ENCODE data around the gene RNF13. TPM values are rescaled to one million over a fixed set of nuclear protein-coding genes. Genes with fewer than 3 reads are reported as not detected.
"Not testable (repeated sequence)": the region's sequence is repeated elsewhere in the genome, so short reads cannot be mapped to it uniquely, and the experiment has no call there.

The RNF13 gene
- total RNA-seq, 2 donors from 2014 or later, result 30.6 to 48.0 TPM

GRCh38 chr3:149812165-149812605 lies 830 bp upstream of the RNF13 start:
- H3K9me3 Mint-ChIP-seq, result no peaks in the 10 kb centered on the region
- ATAC-seq (no peak), DNase-seq (ENCODE audit: low spot score) (no peak)
- no peaks in the 10 kb centered on the region for H3K36me3 Mint-ChIP-seq
- peak overlapping the region; percentile 95 to 97 for H3K27ac Mint-ChIP-seq
- peaks cover 35 to 52% of the 10 kb centered on the region in 2 donors for H3K4me1 Mint-ChIP-seq (ENCODE audit: low read depth in 2 of 2)
- H3K27me3 Mint-ChIP-seq, result peaks cover 8 to 9% of the 10 kb centered on the region in 2 donors
- H3K4me3 Mint-ChIP-seq, result peak overlapping the region; percentile 90

GRCh38 chr3:149813367-149814281 lies 609 bp downstream of the RNF13 start:
- Mint-ChIP-seq H3K36me3 (no peaks in the 10 kb centered on the region), H3K27me3 (peaks cover 6 to 7% of the 10 kb centered on the region in 2 donors), H3K4me1 (ENCODE audit: low read depth in 2 of 2) (peaks cover 44 to 60% of the 10 kb centered on the region in 2 donors), H3K27ac (peak overlapping the region; percentile 95 to 97), H3K4me3 (peak overlapping the region; percentile 90), H3K9me3 (no peaks in the 10 kb centered on the region)
- ATAC-seq (no peak), DNase-seq (ENCODE audit: low spot score) (no peak)

- Mint-ChIP-seq H3K27me3 (no peaks in the 10 kb centered on the region), H3K27ac (peak overlapping the region in 1 of 2 donors; percentile 97), H3K9me3 (no peaks in the 10 kb centered on the region), H3K36me3 (no peaks in the 10 kb centered on the region), H3K4me1 (ENCODE audit: low read depth in 2 of 2) (peaks cover 48 to 66% of the 10 kb centered on the region in 2 donors), H3K4me3 (peak overlapping the region; percentile 90)
- DNase-seq (ENCODE audit: low spot score) (no peak), ATAC-seq (no peak)
Observed at GRCh38 chr3:149815321-149815720, 2.3 kb downstream of the RNF13 start.

GRCh38 chr3:149815728-149816127 lies 2.7 kb downstream of the RNF13 start:
- DNase-seq (ENCODE audit: low spot score), result no peak
- Mint-ChIP-seq H3K4me3 (peak overlapping the region; percentile 76), H3K4me1 (ENCODE audit: low read depth in 2 of 2) (peaks cover 48 to 66% of the 10 kb centered on the region in 2 donors), H3K9me3 (no peaks in the 10 kb centered on the region), H3K27ac (peak overlapping the region in 1 of 2 donors; percentile 76), H3K36me3 (no peaks in the 10 kb centered on the region), H3K27me3 (no peaks in the 10 kb centered on the region)
- no peak for ATAC-seq

- H3K4me3 Mint-ChIP-seq, result peak overlapping the region; percentile 76
- no peaks in the 10 kb centered on the region for H3K36me3 Mint-ChIP-seq
- peak overlapping the region; percentile 73 to 76 for H3K27ac Mint-ChIP-seq
- no peaks in the 10 kb centered on the region for H3K9me3 Mint-ChIP-seq
- DNase-seq (ENCODE audit: low spot score) (no peak), ATAC-seq (no peak)
- H3K27me3 Mint-ChIP-seq, result no peaks in the 10 kb centered on the region
- H3K4me1 Mint-ChIP-seq (ENCODE audit: low read depth in 2 of 2), result peaks cover 48 to 72% of the 10 kb centered on the region in 2 donors
Observed at GRCh38 chr3:149816311-149816710, 3.3 kb downstream of the RNF13 start.

GRCh38 chr3:149816986-149817385 lies 4.0 kb downstream of the RNF13 start:
- Mint-ChIP-seq H3K9me3 (no peaks in the 10 kb centered on the region), H3K36me3 (no peaks in the 10 kb centered on the region), H3K4me3 (peak overlapping the region; percentile 76), H3K27ac (peak overlapping the region; percentile 73 to 76), H3K4me1 (ENCODE audit: low read depth in 2 of 2) (peaks cover 52 to 78% of the 10 kb centered on the region in 2 donors), H3K27me3 (no peaks in the 10 kb centered on the region)
- ATAC-seq, result no peak
- DNase-seq (ENCODE audit: low spot score), result no peak

- Mint-ChIP-seq H3K27ac (no peak overlapping the region), H3K4me1 (ENCODE audit: low read depth in 2 of 2) (peaks cover 47 to 68% of the 10 kb centered on the region in 2 donors), H3K4me3 (peak overlapping the region; percentile 18), H3K27me3 (no peaks in the 10 kb centered on the region), H3K9me3 (no peaks in the 10 kb centered on the region), H3K36me3 (no peaks in the 10 kb centered on the region)
- DNase-seq (ENCODE audit: low spot score) (no peak), ATAC-seq (no peak)
Observed at GRCh38 chr3:149819432-149819831, 6.4 kb downstream of the RNF13 start.

GRCh38 chr3:149820183-149820582 lies 7.2 kb downstream of the RNF13 start:
- H3K36me3 Mint-ChIP-seq, result no peaks in the 10 kb centered on the region
- no peak for ATAC-seq
- peaks cover 44 to 61% of the 10 kb centered on the region in 2 donors for H3K4me1 Mint-ChIP-seq (ENCODE audit: low read depth in 2 of 2)
- DNase-seq (ENCODE audit: low spot score), result no peak
- no peaks in the 10 kb centered on the region for H3K27me3 Mint-ChIP-seq
- no peaks in the 10 kb centered on the region for H3K9me3 Mint-ChIP-seq
- H3K4me3 Mint-ChIP-seq, result no peak overlapping the region
- no peak overlapping the region for H3K27ac Mint-ChIP-seq

GRCh38 chr3:149826636-149827035 lies 13.6 kb downstream of the RNF13 start:
- Mint-ChIP-seq H3K27me3 (no peaks in the 10 kb centered on the region), H3K36me3 (peaks cover 10% of the 10 kb centered on the region), H3K9me3 (peaks cover 5% of the 10 kb centered on the region), H3K27ac (no peak overlapping the region), H3K4me1 (ENCODE audit: low read depth in 2 of 2) (peaks cover 27 to 32% of the 10 kb centered on the region in 2 donors), H3K4me3 (no peak overlapping the region)
- ATAC-seq, result no peak
- no peak for DNase-seq (ENCODE audit: low spot score)

GRCh38 chr3:149828390-149828789 lies 15.4 kb downstream of the RNF13 start:
- no peak overlapping the region for H3K27ac Mint-ChIP-seq
- ATAC-seq, result no peak
- H3K27me3 Mint-ChIP-seq, result no peaks in the 10 kb centered on the region
- peaks cover 7% of the 10 kb centered on the region for H3K9me3 Mint-ChIP-seq
- no peak for DNase-seq (ENCODE audit: low spot score)
- H3K4me3 Mint-ChIP-seq, result no peak overlapping the region
- H3K4me1 Mint-ChIP-seq (ENCODE audit: low read depth in 2 of 2), result peaks cover 19 to 23% of the 10 kb centered on the region in 2 donors
- H3K36me3 Mint-ChIP-seq, result peaks cover 26% of the 10 kb centered on the region

- peaks cover 32% of the 10 kb centered on the region for H3K36me3 Mint-ChIP-seq
- H3K4me3 Mint-ChIP-seq; H3K27ac Mint-ChIP-seq; H3K27me3 Mint-ChIP-seq; DNase-seq (ENCODE audit: low spot score); ATAC-seq: not testable (repeated sequence)
- H3K9me3 Mint-ChIP-seq, result peaks cover 11% of the 10 kb centered on the region
- H3K4me1 Mint-ChIP-seq (ENCODE audit: low read depth in 2 of 2), result peaks cover 13 to 22% of the 10 kb centered on the region in 2 donors
Observed at GRCh38 chr3:149829631-149830030, 16.6 kb downstream of the RNF13 start.

GRCh38 chr3:149830902-149831301 lies 17.9 kb downstream of the RNF13 start:
- H3K27me3 Mint-ChIP-seq, result no peaks in the 10 kb centered on the region
- H3K9me3 Mint-ChIP-seq, result peaks cover 14% of the 10 kb centered on the region
- no peak for DNase-seq (ENCODE audit: low spot score)
- no peak overlapping the region for H3K27ac Mint-ChIP-seq
- H3K4me3 Mint-ChIP-seq, result no peak overlapping the region
- H3K4me1 Mint-ChIP-seq (ENCODE audit: low read depth in 2 of 2), result peaks cover 12 to 26% of the 10 kb centered on the region in 2 donors
- ATAC-seq, result no peak
- peaks cover 35% of the 10 kb centered on the region for H3K36me3 Mint-ChIP-seq

- no peak for ATAC-seq
- Mint-ChIP-seq H3K27ac (no peak overlapping the region), H3K4me3 (no peak overlapping the region), H3K36me3 (peaks cover 35% of the 10 kb centered on the region), H3K4me1 (ENCODE audit: low read depth in 2 of 2) (peaks cover 8 to 25% of the 10 kb centered on the region in 2 donors), H3K9me3 (peaks cover 14% of the 10 kb centered on the region), H3K27me3 (no peaks in the 10 kb centered on the region)
- DNase-seq (ENCODE audit: low spot score), result no peak
Observed at GRCh38 chr3:149831321-149831720, 18.3 kb downstream of the RNF13 start.

GRCh38 chr3:149832086-149832485 lies 19.1 kb downstream of the RNF13 start:
- Mint-ChIP-seq H3K27me3 (no peaks in the 10 kb centered on the region), H3K4me1 (ENCODE audit: low read depth in 2 of 2) (peaks cover 5 to 30% of the 10 kb centered on the region in 2 donors), H3K27ac (no peak overlapping the region), H3K4me3 (no peak overlapping the region), H3K9me3 (peaks cover 14% of the 10 kb centered on the region), H3K36me3 (peaks cover 37% of the 10 kb centered on the region)
- no peak for ATAC-seq
- no peak for DNase-seq (ENCODE audit: low spot score)

Measured in natural killer cell treated with Interleukin-12 subunit alpha and Interleukin-12 subunit beta and Interleukin-15 and Interleukin-18, amount 100 ng/mL, for 72 hours (primary cell).